Parathyroid adenoma (tissue), 2 donors: ENCODE measurements around the gene TM7SF2.

Experiments
- H2AFZ ChIP-seq: fragments of 300-600 bp; sonication (generic); one replicate; pipeline ENCODE4 v1.7.0; 2017; ENCODE audit warnings: antibody characterized with exemption, mild to moderate bottlenecking
- H3K27ac ChIP-seq: fragments of 300-600 bp; sonication (generic); one replicate; pipeline ENCODE4 v1.7.0; 2017
- H3K27me3 ChIP-seq: fragments of 300-600 bp; sonication (generic); one replicate; pipeline ENCODE4 v1.7.0; 2017; ENCODE audit warnings: low read length; ENCODE audit not compliant: control insufficient read depth, insufficient read depth
- H3K36me3 ChIP-seq: fragments of 300-600 bp; sonication (generic); one replicate; pipeline ENCODE4 v1.7.0; 2017; ENCODE audit warnings: low read length; ENCODE audit not compliant: control insufficient read depth, insufficient read depth
- H3K4me1 ChIP-seq: fragments of 300-600 bp; sonication (generic); one replicate; pipeline ENCODE4 v1.7.0; 2017; ENCODE audit warnings: control low read depth
- H3K4me2 ChIP-seq: fragments of 300-600 bp; sonication (generic); one replicate; pipeline ENCODE4 v1.7.0; 2017; ENCODE audit warnings: low read length
- H3K4me3 ChIP-seq: fragments of 300-600 bp; sonication (generic); one replicate; pipeline ENCODE4 v1.7.0; 2017; ENCODE audit warnings: low read depth, low read length
- H3K79me2 ChIP-seq: fragments of 300-600 bp; sonication (generic); one replicate; pipeline ENCODE4 v1.7.0; 2017; ENCODE audit warnings: control low read depth
- H3K9ac ChIP-seq: fragments of 300-600 bp; sonication (generic); one replicate; pipeline ENCODE4 v1.7.0; 2017; ENCODE audit warnings: mild to moderate bottlenecking
- H3K9me3 ChIP-seq: fragments of 300-600 bp; sonication (generic); one replicate; pipeline ENCODE4 v1.7.0; 2017; ENCODE audit warnings: low read length; ENCODE audit not compliant: control insufficient read depth
- TF ChIP-seq, protein P1 (sequence below): fragments of 300-600 bp; sonication (generic); IDR thresholded peaks from one replicate; pipeline ENCODE4 v1.7.0; 2017; ENCODE audit warnings: antibody characterized with exemption, mild to moderate bottlenecking
- donor health status: primary hyperparathyroidism.

TM7SF2 gene

DNA sequence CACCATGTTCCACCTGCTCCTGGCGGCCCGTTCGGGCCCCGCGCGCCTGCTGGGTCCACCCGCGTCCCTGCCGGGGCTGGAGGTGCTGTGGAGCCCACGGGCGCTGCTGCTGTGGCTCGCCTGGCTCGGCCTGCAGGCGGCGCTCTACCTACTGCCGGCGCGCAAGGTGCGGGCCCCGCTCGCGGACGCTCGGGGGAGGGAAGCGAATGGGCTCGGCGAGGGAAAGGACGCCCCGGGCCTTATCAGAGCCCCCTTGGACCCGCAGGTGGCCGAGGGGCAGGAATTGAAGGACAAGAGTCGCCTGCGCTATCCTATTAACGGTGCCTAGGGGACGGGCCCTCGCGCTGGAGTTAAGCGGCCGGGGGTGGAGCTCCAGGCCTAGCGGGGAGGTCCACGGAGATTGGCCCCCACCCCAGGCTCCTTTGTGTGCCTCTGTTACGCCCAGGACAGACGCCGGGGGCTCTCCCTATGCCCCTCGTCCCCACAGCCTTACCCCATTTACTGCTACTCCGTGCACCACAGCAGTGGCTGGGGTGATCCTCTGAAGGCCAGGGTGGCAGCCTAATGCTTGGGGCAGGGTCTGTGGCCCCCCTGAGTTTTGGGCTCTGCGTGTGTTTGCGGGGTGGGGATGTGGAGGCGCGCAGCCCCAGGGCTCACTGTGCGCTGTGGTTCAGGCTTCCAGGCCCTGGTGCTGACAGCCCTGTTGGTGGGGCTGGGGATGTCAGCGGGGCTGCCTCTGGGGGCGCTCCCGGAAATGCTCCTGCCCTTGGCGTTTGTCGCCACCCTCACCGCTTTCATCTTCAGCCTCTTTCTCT lies 1.1 kb downstream of the TM7SF2 start:
- TF ChIP-seq, protein P1, sequence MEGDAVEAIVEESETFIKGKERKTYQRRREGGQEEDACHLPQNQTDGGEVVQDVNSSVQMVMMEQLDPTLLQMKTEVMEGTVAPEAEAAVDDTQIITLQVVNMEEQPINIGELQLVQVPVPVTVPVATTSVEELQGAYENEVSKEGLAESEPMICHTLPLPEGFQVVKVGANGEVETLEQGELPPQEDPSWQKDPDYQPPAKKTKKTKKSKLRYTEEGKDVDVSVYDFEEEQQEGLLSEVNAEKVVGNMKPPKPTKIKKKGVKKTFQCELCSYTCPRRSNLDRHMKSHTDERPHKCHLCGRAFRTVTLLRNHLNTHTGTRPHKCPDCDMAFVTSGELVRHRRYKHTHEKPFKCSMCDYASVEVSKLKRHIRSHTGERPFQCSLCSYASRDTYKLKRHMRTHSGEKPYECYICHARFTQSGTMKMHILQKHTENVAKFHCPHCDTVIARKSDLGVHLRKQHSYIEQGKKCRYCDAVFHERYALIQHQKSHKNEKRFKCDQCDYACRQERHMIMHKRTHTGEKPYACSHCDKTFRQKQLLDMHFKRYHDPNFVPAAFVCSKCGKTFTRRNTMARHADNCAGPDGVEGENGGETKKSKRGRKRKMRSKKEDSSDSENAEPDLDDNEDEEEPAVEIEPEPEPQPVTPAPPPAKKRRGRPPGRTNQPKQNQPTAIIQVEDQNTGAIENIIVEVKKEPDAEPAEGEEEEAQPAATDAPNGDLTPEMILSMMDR = peak; percentile 79
- Histone ChIP-seq H3K9ac (no peak overlapping the region), H3K36me3 (no peaks in the 10 kb centered on the region)

DNA sequence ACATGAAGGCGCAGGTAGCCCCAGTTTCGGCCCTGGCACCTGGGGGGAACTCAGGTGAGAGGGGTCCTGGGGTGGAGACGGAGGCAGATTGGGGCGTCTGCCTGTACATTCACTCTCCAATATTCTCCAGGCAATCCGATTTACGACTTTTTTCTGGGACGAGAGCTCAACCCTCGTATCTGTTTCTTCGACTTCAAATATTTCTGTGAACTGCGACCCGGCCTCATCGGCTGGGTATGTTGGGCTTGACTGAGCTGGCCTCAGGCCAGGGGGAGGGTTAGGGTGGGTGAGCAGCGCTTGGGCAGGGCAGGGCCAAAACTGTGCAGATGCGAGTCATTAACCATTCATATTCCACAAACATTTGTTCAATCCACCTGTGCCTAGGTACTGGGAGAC lies 1.7 kb downstream of the TM7SF2 start:
- Histone ChIP-seq H3K4me2 (peak overlapping the region; percentile 84), H3K36me3 (no peaks in the 10 kb centered on the region), H3K27ac (peak overlapping the region; percentile 69), H3K27me3 (no peaks in the 10 kb centered on the region), H3K9ac (no peak overlapping the region), H3K79me2 (peaks cover 2% of the 10 kb centered on the region), H3K9me3 (no peaks in the 10 kb centered on the region), H3K4me1 (peaks cover 5% of the 10 kb centered on the region), H2AFZ (peak overlapping the region; percentile 70), H3K4me3 (peak overlapping the region; percentile 68)
- TF ChIP-seq, protein P1 = no peak

More for the DNA sequence above, 1.1 kb downstream of the TM7SF2 start:
- no peaks in the 10 kb centered on the region for H3K9me3 ChIP-seq
- H2AFZ ChIP-seq = peak overlapping the region; percentile 70
- H3K79me2 ChIP-seq = peaks cover 2% of the 10 kb centered on the region
- H3K4me3 ChIP-seq = peak overlapping the region; percentile 68
- H3K27me3 ChIP-seq = no peaks in the 10 kb centered on the region
- H3K27ac ChIP-seq = peak overlapping the region; percentile 69
- H3K4me1 ChIP-seq = peaks cover 5% of the 10 kb centered on the region
- H3K4me2 ChIP-seq = peak overlapping the region; percentile 84

DNA sequence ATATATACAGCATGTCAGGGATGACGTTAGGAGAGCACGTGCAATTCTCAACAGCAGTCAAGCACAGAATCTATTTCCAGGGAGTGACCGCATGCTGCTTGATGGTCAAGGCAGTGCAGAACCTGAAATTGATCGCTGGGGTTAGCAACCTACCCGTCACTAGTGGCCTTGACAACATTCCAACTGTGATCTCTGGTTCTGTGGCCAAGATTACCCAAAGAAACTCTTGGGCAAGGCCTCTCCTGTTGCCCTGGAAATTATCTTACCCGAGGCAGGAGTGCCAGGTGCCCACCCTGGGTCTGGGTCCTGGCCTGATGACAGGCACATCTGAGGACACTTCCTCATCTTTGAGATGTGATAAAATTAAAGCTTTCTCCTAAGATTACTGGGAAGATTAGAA lies 2.2 kb downstream of the TM7SF2 start:
- H3K4me2 ChIP-seq = peak overlapping the region; percentile 84
- H3K36me3 ChIP-seq = no peaks in the 10 kb centered on the region
- no peak overlapping the region for H2AFZ ChIP-seq
- H3K4me3 ChIP-seq = no peak overlapping the region
- peaks cover 5% of the 10 kb centered on the region for H3K4me1 ChIP-seq
- H3K27me3 ChIP-seq = no peaks in the 10 kb centered on the region
- H3K27ac ChIP-seq = no peak overlapping the region
- no peak overlapping the region for H3K9ac ChIP-seq
- no peaks in the 10 kb centered on the region for H3K9me3 ChIP-seq
- H3K79me2 ChIP-seq = peaks cover 2% of the 10 kb centered on the region
- TF ChIP-seq, protein P1 = no peak

DNA sequence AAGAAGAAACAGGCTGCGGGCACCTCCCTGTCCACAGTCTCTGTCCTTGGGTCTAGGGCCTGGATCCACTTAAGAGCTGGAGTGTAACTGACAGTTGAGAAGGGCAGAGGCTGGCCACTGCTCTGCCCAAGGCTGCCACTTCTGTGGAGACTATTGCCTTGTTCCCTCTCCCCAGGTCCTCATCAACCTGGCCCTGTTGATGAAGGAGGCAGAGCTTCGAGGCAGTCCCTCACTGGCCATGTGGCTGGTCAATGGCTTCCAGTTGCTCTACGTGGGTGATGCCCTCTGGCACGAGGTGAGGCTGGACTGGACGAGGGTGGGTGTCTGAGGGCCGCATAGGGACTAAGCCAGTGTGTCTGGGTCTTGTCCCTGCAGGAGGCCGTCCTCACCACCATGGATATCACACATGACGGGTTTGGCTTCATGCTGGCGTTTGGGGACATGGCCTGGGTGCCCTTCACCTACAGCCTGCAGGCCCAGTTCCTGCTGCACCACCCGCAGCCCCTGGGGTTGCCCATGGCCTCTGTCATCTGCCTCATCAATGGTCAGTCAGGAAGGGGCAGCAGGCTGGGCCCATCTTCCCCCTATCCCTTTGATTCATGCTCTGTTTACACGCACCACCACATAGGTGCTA lies 3.0 kb downstream of the TM7SF2 start:
- Histone ChIP-seq H3K27ac (no peak overlapping the region), H3K4me3 (no peak overlapping the region), H3K4me2 (no peak overlapping the region), H3K79me2 (peaks cover 2% of the 10 kb centered on the region), H3K4me1 (peaks cover 5% of the 10 kb centered on the region), H3K9ac (no peak overlapping the region), H3K27me3 (no peaks in the 10 kb centered on the region), H3K36me3 (no peaks in the 10 kb centered on the region), H2AFZ (no peak overlapping the region), H3K9me3 (no peaks in the 10 kb centered on the region)
- TF ChIP-seq, protein P1 = no peak
